Thoracic aorta (tissue), 2 donors: ENCODE results near the gene CLN6. TPM values are rescaled to one million over a fixed set of nuclear protein-coding genes. Genes with fewer than 3 reads are reported as not detected.

Experiments
- ATAC-seq: fragments of 150-250 bp; one replicate; pipeline ENCODE4 v1.8.0; 2017; ENCODE audit warnings: low read depth; ENCODE audit not compliant: insufficient number of reproducible peaks, low FRiP score
- DNase-seq: peaks from one replicate; pipeline ENCODE4 v3.0.0-alpha.2; 2020; ENCODE audit warnings: low spot score
- H3K27ac ChIP-seq, 2 donors: fragments of 200-600 bp; sonication (generic); 1 replicate in 1 of 2; 2 replicates in 1 of 2; pipeline ENCODE4 v1.5.1; 2016; ENCODE audit warnings: mild to moderate bottlenecking in 2 of 2, moderate library complexity in 2 of 2
- H3K27me3 ChIP-seq: fragments of 200-600 bp; sonication (generic); replicated peaks from 2 replicates; pipeline ENCODE4 v1.6.0; 2016; ENCODE audit warnings: mild to moderate bottlenecking; ENCODE audit not compliant: insufficient read depth
- H3K36me3 ChIP-seq: fragments of 200-600 bp; sonication (generic); one replicate; pipeline ENCODE4 v1.5.1; 2016
- H3K4me1 ChIP-seq, 2 donors: fragments of 200-600 bp; sonication (generic); 1 replicate in 1 of 2; 2 replicates in 1 of 2; pipeline versions ENCODE4 v1.5.1 to v1.6.0; 2016; ENCODE audit warnings: low read depth in 2 of 2, mild to moderate bottlenecking in 1 of 2; ENCODE audit not compliant: control insufficient read depth in 1 of 2
- H3K4me3 ChIP-seq: fragments of 200-600 bp; sonication (generic); 2 replicates; pipeline ENCODE4 v1.5.1; 2016; ENCODE audit warnings: mild to moderate bottlenecking
- H3K9me3 ChIP-seq: fragments of 200-600 bp; sonication (generic); 2 replicates; pipeline ENCODE4 v1.5.1; 2016
- CTCF ChIP-seq: fragments of 200-600 bp; sonication (generic); IDR thresholded peaks from one replicate; pipeline ENCODE4 v1.5.1; 2019; ENCODE audit warnings: antibody characterized with exemption
- total RNA-seq, 2 donors: library from RNA; depleted of rRNA; stranded (reverse); fragments of >200 nt; gene quantifications; one replicate each; pipeline versions ENCODE4 v1.1.0 to v1.2.3, GENCODE V29; 2016

CLN6 gene
- total RNA-seq, 2 donors from 2014 or later: 18.5 to 22.9 TPM

DNA sequence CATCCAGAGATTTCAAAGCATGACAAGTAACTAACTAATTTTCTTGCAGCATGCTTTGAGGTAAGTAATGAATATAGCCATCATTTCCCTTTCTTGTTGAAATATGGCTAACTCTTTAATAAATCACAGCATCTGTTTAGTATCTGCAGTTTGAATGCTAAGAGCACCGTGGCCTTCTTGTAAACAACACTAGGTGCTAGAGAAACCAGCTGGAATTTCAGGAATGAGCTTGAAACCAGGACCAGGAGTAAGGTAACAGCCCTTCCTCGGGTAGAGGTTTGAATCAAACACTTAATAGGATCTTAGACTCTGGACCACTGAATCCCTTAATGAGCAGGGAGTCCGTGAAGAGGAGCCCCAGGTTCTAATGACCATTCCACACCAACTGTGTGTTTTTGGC, 38.0 kb downstream of the CLN6 start:
- no peak for TF ChIP-seq CTCF
- ATAC-seq: no peak
- Histone ChIP-seq H3K27me3 (no peaks in the 10 kb centered on the region), H3K27ac (no peak overlapping the region), H3K36me3 (peaks cover 21% of the 10 kb centered on the region), H3K4me3 (no peak overlapping the region), H3K4me1 (peaks cover 21 to 33% of the 10 kb centered on the region in 2 donors), H3K9me3 (no peaks in the 10 kb centered on the region)
- no peak for DNase-seq

- peaks cover 21 to 35% of the 10 kb centered on the region in 2 donors for H3K4me1 ChIP-seq
- H3K36me3 ChIP-seq: peaks cover 21% of the 10 kb centered on the region
- no peak overlapping the region for H3K27ac ChIP-seq
- H3K4me3 ChIP-seq: no peak overlapping the region
- DNase-seq (no peak), ATAC-seq (no peak)
- no peak for TF ChIP-seq CTCF
- H3K9me3 ChIP-seq: no peaks in the 10 kb centered on the region
- H3K27me3 ChIP-seq: no peaks in the 10 kb centered on the region
Measured at GRCh38 chr15:68190048-68190447, 39.5 kb downstream of the CLN6 start.

- H3K4me1 ChIP-seq: peaks cover 21 to 35% of the 10 kb centered on the region in 2 donors
- DNase-seq (no peak), ATAC-seq (no peak)
- peak overlapping the region; percentile 42 to 50 for H3K27ac ChIP-seq
- H3K27me3 ChIP-seq: no peaks in the 10 kb centered on the region
- TF ChIP-seq CTCF: no peak
- peaks cover 33% of the 10 kb centered on the region for H3K36me3 ChIP-seq
- H3K9me3 ChIP-seq: no peaks in the 10 kb centered on the region
- no peak overlapping the region for H3K4me3 ChIP-seq
Measured at GRCh38 chr15:68188647-68189046, 40.9 kb downstream of the CLN6 start.

DNA sequence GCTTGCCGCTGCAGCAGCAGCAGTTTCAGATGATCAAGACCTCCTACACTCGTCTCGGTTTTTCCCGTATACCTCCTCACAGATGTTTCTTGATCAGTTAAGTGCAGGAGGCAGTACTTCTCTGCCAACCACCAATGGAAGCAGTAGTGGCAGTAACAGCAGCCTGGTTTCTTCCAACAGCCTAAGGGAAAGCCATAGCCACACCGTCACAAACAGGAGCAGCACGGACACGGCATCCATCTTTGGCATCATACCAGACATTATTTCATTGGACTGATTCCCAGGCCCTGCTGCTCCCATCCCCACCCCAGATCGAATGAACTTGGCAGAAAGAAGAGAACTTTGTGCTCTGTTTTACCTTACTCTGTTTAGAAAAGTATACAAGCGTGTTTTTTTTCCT, 42.0 kb downstream of the CLN6 start:
- TF ChIP-seq CTCF: no peak
- ATAC-seq: no peak

GRCh38 chr15:68186671-68187397, 42.7 kb downstream of the CLN6 start:
- Histone ChIP-seq H3K4me3 (no peak overlapping the region), H3K9me3 (no peaks in the 10 kb centered on the region), H3K4me1 (peaks cover 21 to 29% of the 10 kb centered on the region in 2 donors), H3K27me3 (no peaks in the 10 kb centered on the region), H3K27ac (peak overlapping the region; percentile 42 to 50), H3K36me3 (peaks cover 23% of the 10 kb centered on the region)
- TF ChIP-seq CTCF: no peak
- DNase-seq: no peak
- peak; percentile 68 for ATAC-seq

More for the DNA sequence above, 42.0 kb downstream of the CLN6 start:
- peaks cover 29% of the 10 kb centered on the region for H3K36me3 ChIP-seq
- no peaks in the 10 kb centered on the region for H3K9me3 ChIP-seq
- peak overlapping the region; percentile 10 for H3K4me3 ChIP-seq
- peak overlapping the region; percentile 42 to 50 for H3K27ac ChIP-seq
- no peak for DNase-seq
- H3K4me1 ChIP-seq: peaks cover 21 to 29% of the 10 kb centered on the region in 2 donors
- H3K27me3 ChIP-seq: no peaks in the 10 kb centered on the region
